ENCODE measurements around the gene MYBPC1.
"Not testable (repeated sequence)": the region's sequence is repeated elsewhere in the genome, so short reads cannot be mapped to it uniquely, and the experiment has no call there.

The MYBPC1 gene, protein sequence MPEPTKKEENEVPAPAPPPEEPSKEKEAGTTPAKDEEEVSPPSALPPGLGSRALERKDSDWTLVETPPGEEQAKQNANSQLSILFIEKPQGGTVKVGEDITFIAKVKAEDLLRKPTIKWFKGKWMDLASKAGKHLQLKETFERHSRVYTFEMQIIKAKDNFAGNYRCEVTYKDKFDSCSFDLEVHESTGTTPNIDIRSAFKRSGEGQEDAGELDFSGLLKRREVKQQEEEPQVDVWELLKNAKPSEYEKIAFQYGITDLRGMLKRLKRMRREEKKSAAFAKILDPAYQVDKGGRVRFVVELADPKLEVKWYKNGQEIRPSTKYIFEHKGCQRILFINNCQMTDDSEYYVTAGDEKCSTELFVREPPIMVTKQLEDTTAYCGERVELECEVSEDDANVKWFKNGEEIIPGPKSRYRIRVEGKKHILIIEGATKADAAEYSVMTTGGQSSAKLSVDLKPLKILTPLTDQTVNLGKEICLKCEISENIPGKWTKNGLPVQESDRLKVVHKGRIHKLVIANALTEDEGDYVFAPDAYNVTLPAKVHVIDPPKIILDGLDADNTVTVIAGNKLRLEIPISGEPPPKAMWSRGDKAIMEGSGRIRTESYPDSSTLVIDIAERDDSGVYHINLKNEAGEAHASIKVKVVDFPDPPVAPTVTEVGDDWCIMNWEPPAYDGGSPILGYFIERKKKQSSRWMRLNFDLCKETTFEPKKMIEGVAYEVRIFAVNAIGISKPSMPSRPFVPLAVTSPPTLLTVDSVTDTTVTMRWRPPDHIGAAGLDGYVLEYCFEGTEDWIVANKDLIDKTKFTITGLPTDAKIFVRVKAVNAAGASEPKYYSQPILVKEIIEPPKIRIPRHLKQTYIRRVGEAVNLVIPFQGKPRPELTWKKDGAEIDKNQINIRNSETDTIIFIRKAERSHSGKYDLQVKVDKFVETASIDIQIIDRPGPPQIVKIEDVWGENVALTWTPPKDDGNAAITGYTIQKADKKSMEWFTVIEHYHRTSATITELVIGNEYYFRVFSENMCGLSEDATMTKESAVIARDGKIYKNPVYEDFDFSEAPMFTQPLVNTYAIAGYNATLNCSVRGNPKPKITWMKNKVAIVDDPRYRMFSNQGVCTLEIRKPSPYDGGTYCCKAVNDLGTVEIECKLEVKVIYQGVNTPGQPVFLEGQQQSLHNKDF

DNA sequence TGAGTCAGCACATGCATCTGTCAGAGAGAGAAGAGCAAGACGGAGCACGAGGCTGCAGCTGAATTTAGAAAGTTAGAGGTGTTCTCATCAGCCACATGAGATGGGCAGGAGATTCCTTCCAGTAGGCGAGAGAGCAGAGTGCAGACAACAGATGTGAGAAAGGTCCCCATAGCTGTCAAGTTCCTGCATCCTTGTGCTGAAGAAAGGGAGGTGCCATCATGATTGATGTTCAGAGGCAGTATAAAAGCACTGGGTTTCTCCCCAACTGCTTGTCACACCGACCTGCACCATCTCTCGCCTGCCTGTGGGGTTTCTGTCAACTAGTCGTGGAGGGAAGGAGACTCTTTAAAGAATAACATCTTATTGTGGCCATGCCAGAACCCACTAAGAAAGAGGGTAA, at the start of gene MYBPC1:
TSS of gene MYBPC1 (plus strand) at position 272 of the 400 bp plus-strand sequence. CDS start at position 372, 100 bp downstream.
- TF ChIP-seq, protein P1, sequence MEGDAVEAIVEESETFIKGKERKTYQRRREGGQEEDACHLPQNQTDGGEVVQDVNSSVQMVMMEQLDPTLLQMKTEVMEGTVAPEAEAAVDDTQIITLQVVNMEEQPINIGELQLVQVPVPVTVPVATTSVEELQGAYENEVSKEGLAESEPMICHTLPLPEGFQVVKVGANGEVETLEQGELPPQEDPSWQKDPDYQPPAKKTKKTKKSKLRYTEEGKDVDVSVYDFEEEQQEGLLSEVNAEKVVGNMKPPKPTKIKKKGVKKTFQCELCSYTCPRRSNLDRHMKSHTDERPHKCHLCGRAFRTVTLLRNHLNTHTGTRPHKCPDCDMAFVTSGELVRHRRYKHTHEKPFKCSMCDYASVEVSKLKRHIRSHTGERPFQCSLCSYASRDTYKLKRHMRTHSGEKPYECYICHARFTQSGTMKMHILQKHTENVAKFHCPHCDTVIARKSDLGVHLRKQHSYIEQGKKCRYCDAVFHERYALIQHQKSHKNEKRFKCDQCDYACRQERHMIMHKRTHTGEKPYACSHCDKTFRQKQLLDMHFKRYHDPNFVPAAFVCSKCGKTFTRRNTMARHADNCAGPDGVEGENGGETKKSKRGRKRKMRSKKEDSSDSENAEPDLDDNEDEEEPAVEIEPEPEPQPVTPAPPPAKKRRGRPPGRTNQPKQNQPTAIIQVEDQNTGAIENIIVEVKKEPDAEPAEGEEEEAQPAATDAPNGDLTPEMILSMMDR (IDR thresholded peaks at IDR 0.05; ENCODE audit: low read depth, low read length, missing control alignments), result no peak
- H3K4me3 ChIP-seq (ENCODE audit: low read depth, low read length), result no peak within 1 kb of the TSS
- DNase-seq, result no peak
- no peaks in the 10 kb centered on the region for H3K36me3 ChIP-seq (replicated peaks)
- in situ Hi-C loops (cut with HindIII; ENCODE audit: low pct_ligation_motif_present, low sequenced_read_pairs), result no loop called here
- H3K27me3 ChIP-seq (replicated peaks), result no peaks in the 10 kb centered on the region
- H3K27ac ChIP-seq, result no peak within 1 kb of the TSS

DNA sequence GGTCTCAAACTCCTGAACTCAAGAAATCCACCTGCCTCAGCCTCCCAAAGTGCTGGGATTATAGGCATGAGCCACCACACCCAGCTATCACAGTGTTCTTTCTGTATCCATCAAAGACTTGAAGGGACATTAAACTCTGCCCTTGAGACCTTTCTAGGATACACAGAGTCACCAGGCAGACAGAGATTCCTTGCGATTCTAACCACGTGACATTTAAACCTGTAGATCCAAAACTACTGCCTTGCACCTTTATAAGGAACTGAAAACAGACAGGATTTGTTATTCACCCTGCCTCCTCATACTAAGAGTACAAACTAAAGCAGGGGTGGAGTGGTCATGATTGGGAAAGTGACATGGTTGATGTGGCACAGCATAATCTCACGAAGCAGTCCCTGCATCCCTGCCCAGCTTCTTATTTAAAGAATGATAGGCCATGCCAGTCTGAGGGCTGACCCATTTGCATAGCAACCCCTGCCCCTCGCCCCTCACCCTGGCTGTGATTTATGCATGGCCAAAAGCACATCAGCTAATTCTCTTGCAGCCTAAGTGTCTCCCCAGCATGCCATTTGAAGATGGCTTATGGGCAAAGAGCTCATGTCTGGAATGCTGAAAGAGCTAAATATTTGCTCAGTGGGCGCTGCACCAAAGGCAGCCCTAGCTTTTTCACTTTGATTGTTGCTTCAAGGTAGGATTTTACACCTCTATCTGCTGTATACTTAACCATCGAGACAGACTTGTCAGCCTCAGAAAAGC, 43.2 kb upstream of the MYBPC1 start:
- TF ChIP-seq, protein P1 (IDR thresholded peaks at IDR 0.05; ENCODE audit: low read depth, low read length, missing control alignments), result no peak
- Histone ChIP-seq H3K36me3 (replicated peaks) (no peaks in the 10 kb centered on the region), H3K27ac (no peak overlapping the region), H3K27me3 (replicated peaks) (no peaks in the 10 kb centered on the region), H3K4me3 (ENCODE audit: low read depth, low read length) (no peak overlapping the region)
- in situ Hi-C loops (cut with HindIII; ENCODE audit: low pct_ligation_motif_present, low sequenced_read_pairs), result no loop called here
- DNase-seq, result no peak

DNA sequence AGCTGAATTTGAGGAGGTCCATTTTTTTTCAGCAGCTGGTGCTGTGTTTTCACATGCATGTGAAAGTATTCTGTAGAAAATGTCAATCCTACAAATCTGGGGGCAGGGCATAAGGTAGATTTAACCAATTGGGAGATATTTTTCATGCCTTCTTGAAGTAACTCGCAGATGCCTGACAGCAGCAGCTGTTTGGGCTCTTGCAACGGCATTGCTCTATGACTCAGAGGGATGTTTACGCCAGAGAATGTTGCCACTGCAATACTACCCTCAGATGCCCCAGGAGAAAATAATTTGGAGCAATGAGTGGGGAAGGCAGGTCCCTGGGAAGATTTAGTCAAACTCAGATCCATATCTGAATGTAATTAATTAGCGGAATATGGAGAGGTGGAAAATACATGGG, 42.5 kb upstream of the MYBPC1 start:
- TF ChIP-seq, protein P1 (IDR thresholded peaks at IDR 0.05; ENCODE audit: low read depth, low read length, missing control alignments), result no peak
- no peak for DNase-seq

DNA sequence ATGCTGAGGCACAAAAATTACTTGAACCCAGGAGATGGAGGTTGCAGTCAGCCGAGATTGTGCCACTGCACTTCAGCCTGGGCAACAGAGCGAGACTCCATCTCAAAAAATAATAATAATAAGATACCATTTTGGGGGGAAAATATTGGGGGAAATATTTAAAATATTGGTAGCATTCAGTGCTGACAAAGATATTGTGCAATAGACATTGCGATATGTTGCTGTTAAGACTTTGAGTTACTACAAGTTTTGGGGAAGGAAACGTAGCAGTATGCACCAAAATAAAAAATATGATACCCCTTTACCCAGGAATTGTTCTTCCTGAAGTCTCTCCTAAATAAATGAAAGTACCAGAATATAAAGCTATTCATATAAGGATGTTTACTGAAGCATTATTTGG, 37.7 kb upstream of the MYBPC1 start:
- no peak for DNase-seq
- TF ChIP-seq, protein P1 (IDR thresholded peaks at IDR 0.05; ENCODE audit: low read depth, low read length, missing control alignments), result no peak
- Histone ChIP-seq H3K36me3 (replicated peaks) (no peaks in the 10 kb centered on the region), H3K4me3 (ENCODE audit: low read depth, low read length) (no peak overlapping the region), H3K27ac (no peak overlapping the region), H3K27me3 (replicated peaks) (no peaks in the 10 kb centered on the region)
- in situ Hi-C loops (cut with HindIII; ENCODE audit: low pct_ligation_motif_present, low sequenced_read_pairs), result no loop called here

More for the DNA sequence above, 42.5 kb upstream of the MYBPC1 start:
- no peaks in the 10 kb centered on the region for H3K27me3 ChIP-seq (replicated peaks)
- H3K36me3 ChIP-seq (replicated peaks), result no peaks in the 10 kb centered on the region
- no peak overlapping the region for H3K4me3 ChIP-seq (ENCODE audit: low read depth, low read length)
- in situ Hi-C loops (cut with HindIII; ENCODE audit: low pct_ligation_motif_present, low sequenced_read_pairs), result no loop called here
- H3K27ac ChIP-seq, result no peak overlapping the region

DNA sequence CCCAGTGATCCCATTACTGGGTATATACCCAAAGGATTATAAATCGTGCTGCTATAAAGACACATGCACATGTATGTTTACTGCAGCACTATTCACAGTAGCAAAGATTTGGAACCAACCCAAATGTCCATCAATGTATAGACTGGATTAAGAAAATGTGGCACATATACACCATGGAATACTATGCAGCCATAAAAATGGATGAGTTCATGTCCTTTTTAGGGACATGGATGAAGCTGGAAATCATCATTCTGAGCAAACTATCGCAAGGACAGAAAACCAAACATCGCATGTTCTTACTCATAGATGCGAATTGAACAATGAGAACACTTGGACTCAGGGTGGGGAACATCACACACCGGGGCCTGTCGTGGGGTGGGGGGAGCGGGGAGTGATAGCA, 36.0 kb upstream of the MYBPC1 start:
- DNase-seq, result not testable (repeated sequence)

More for the DNA sequence above, 36.0 kb upstream of the MYBPC1 start:
- H3K27ac ChIP-seq; in situ Hi-C loops (cut with HindIII; ENCODE audit: low pct_ligation_motif_present, low sequenced_read_pairs); H3K27me3 ChIP-seq (replicated peaks); H3K36me3 ChIP-seq (replicated peaks); H3K4me3 ChIP-seq (ENCODE audit: low read depth, low read length): not testable (repeated sequence)

Data from brain microvascular endothelial cell (primary cell).